WTC11 (cell line): Measurements from ENCODE around the gene NME4.

Source experiments
- CREB1 ChIP-seq: sonication (generic); formaldehyde crosslinking; IDR thresholded peaks from 2 replicates; pipeline ENCODE4 v1.8.0; 2023; ENCODE audit warnings: mild to moderate bottlenecking, missing genetic modification reagents
- CREM ChIP-seq: sonication (generic); formaldehyde crosslinking; IDR thresholded peaks from 2 replicates; pipeline ENCODE4 v1.8.1; 2022; ENCODE audit warnings: mild to moderate bottlenecking, missing genetic modification reagents, moderate library complexity
- EMX1 ChIP-seq: fragments of 250-450 bp; sonication (Bioruptor Pico); IDR thresholded peaks from 2 replicates; pipeline ENCODE4 v1.8.0; 2021; ENCODE audit warnings: mild to moderate bottlenecking
- FOXJ3 ChIP-seq: sonication (generic); formaldehyde crosslinking; IDR thresholded peaks from 2 replicates; pipeline ENCODE4 v1.9.0; 2021; ENCODE audit warnings: missing genetic modification reagents, mild to moderate bottlenecking, borderline replicate concordance
- FOXK1 ChIP-seq: sonication (generic); formaldehyde crosslinking; IDR thresholded peaks from 2 replicates; pipeline ENCODE4 v1.8.0; 2022; ENCODE audit warnings: mild to moderate bottlenecking, moderate library complexity, missing genetic modification reagents
- NR2C2 ChIP-seq: sonication (generic); formaldehyde crosslinking; IDR thresholded peaks from 2 replicates; pipeline ENCODE4 v1.8.0; 2022; ENCODE audit warnings: mild to moderate bottlenecking, missing genetic modification reagents
- ZNF121 ChIP-seq: sonication (generic); formaldehyde crosslinking; IDR thresholded peaks from 2 replicates; pipeline ENCODE4 v1.8.0; 2023; ENCODE audit warnings: missing genetic modification reagents
- TF ChIP-seq, protein P1 (sequence below): fragments of 200-600 bp; IDR thresholded peaks from 2 replicates; pipeline ENCODE4 v1.8.0; 2022; ENCODE audit warnings: antibody characterized with exemption
- TF ChIP-seq, protein P2 (sequence below): sonication (generic); formaldehyde crosslinking; IDR thresholded peaks from 2 replicates; pipeline ENCODE4 v1.8.1; 2022; ENCODE audit warnings: low read depth, mild to moderate bottlenecking, moderate library complexity, missing genetic modification reagents, borderline replicate concordance
- TF ChIP-seq, protein P3 (sequence below): sonication (generic); formaldehyde crosslinking; IDR thresholded peaks from 2 replicates; pipeline ENCODE4 v1.8.1; 2023; ENCODE audit warnings: mild to moderate bottlenecking, missing genetic modification reagents, borderline replicate concordance
- TF ChIP-seq, protein P4 (sequence below): sonication (generic); formaldehyde crosslinking; IDR thresholded peaks from 2 replicates; pipeline ENCODE4 v1.8.1; 2023; ENCODE audit warnings: mild to moderate bottlenecking, moderate library complexity, missing genetic modification reagents

DNA sequence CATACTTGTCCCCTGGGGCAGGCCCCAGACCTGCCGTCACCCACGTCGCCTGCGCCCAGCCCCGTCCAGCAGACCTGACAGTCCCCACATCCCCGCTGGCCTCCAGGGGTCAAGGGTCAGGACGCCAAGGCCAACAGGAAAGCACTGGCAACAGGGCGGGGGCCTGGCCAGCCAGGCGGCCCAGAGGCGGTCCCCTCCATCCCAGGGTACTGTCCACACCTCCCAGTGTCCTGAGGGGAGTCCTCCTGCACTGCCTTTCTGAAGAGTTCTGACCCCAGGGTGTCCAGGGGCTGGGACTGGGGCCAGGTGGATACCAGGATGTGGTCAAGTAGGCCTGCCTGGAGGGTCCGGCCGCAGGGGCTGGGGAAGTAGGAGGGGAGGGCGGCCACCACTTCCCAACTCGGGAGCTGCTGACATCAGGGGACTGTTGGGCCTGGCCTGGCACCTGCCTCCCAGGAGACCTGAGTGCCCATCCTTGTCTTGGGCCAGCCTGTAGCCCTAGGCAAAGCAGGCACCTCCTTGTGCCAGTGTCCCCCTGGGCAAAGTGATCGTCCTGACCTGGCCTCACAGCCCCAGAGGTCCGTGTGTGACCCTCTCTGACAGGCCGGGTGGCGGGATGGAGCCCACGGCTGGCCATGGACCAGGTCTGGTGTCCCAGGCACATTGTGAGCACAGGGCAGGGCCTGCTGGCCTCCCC lies 37.8 kb upstream of the NME4 start:
- TF ChIP-seq, protein P1, sequence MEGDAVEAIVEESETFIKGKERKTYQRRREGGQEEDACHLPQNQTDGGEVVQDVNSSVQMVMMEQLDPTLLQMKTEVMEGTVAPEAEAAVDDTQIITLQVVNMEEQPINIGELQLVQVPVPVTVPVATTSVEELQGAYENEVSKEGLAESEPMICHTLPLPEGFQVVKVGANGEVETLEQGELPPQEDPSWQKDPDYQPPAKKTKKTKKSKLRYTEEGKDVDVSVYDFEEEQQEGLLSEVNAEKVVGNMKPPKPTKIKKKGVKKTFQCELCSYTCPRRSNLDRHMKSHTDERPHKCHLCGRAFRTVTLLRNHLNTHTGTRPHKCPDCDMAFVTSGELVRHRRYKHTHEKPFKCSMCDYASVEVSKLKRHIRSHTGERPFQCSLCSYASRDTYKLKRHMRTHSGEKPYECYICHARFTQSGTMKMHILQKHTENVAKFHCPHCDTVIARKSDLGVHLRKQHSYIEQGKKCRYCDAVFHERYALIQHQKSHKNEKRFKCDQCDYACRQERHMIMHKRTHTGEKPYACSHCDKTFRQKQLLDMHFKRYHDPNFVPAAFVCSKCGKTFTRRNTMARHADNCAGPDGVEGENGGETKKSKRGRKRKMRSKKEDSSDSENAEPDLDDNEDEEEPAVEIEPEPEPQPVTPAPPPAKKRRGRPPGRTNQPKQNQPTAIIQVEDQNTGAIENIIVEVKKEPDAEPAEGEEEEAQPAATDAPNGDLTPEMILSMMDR = no peak
- TF ChIP-seq, protein P2, sequence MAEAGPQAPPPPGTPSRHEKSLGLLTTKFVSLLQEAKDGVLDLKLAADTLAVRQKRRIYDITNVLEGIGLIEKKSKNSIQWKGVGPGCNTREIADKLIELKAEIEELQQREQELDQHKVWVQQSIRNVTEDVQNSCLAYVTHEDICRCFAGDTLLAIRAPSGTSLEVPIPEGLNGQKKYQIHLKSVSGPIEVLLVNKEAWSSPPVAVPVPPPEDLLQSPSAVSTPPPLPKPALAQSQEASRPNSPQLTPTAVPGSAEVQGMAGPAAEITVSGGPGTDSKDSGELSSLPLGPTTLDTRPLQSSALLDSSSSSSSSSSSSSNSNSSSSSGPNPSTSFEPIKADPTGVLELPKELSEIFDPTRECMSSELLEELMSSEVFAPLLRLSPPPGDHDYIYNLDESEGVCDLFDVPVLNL = no peak
- no peak for TF ChIP-seq NR2C2 (CRISPR knock-in tag)
- TF ChIP-seq CREB1 = no peak
- no peak for TF ChIP-seq FOXJ3 (CRISPR knock-in tag)
- TF ChIP-seq, protein P3, sequence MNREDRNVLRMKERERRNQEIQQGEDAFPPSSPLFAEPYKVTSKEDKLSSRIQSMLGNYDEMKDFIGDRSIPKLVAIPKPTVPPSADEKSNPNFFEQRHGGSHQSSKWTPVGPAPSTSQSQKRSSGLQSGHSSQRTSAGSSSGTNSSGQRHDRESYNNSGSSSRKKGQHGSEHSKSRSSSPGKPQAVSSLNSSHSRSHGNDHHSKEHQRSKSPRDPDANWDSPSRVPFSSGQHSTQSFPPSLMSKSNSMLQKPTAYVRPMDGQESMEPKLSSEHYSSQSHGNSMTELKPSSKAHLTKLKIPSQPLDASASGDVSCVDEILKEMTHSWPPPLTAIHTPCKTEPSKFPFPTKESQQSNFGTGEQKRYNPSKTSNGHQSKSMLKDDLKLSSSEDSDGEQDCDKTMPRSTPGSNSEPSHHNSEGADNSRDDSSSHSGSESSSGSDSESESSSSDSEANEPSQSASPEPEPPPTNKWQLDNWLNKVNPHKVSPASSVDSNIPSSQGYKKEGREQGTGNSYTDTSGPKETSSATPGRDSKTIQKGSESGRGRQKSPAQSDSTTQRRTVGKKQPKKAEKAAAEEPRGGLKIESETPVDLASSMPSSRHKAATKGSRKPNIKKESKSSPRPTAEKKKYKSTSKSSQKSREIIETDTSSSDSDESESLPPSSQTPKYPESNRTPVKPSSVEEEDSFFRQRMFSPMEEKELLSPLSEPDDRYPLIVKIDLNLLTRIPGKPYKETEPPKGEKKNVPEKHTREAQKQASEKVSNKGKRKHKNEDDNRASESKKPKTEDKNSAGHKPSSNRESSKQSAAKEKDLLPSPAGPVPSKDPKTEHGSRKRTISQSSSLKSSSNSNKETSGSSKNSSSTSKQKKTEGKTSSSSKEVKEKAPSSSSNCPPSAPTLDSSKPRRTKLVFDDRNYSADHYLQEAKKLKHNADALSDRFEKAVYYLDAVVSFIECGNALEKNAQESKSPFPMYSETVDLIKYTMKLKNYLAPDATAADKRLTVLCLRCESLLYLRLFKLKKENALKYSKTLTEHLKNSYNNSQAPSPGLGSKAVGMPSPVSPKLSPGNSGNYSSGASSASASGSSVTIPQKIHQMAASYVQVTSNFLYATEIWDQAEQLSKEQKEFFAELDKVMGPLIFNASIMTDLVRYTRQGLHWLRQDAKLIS (CRISPR knock-in tag) = no peak
- no peak for TF ChIP-seq FOXK1 (CRISPR knock-in tag)
- TF ChIP-seq, protein P4, sequence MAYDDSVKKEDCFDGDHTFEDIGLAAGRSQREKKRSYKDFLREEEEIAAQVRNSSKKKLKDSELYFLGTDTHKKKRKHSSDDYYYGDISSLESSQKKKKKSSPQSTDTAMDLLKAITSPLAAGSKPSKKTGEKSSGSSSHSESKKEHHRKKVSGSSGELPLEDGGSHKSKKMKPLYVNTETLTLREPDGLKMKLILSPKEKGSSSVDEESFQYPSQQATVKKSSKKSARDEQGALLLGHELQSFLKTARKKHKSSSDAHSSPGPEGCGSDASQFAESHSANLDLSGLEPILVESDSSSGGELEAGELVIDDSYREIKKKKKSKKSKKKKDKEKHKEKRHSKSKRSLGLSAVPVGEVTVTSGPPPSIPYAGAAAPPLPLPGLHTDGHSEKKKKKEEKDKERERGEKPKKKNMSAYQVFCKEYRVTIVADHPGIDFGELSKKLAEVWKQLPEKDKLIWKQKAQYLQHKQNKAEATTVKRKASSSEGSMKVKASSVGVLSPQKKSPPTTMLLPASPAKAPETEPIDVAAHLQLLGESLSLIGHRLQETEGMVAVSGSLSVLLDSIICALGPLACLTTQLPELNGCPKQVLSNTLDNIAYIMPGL = no peak
- no peak for TF ChIP-seq ZNF121 (CRISPR knock-in tag)
- TF ChIP-seq EMX1 = no peak
- no peak for TF ChIP-seq CREM (CRISPR knock-in tag)
